ENCODE results near the gene LONP1.
A peak's percentile ranks its signal among the peaks of the same experiment; 100 is the strongest.
"Not testable (repeated sequence)": the region's sequence is repeated elsewhere in the genome, so short reads cannot be mapped to it uniquely, and the experiment has no call there.

LONP1 gene

GRCh38 chr19:5738423-5738822 is 18.5 kb upstream of the LONP1 start:
- no peak overlapping the region for H3K4me3 ChIP-seq (ENCODE audit: low read length in 2 of 2)
- no peaks in the 10 kb centered on the region for H3K4me1 ChIP-seq (ENCODE audit: control insufficient read depth, insufficient read depth, low read length)
- H3K27ac ChIP-seq (ENCODE audit: low read length), result no peak overlapping the region
- no peaks in the 10 kb centered on the region for H3K9me3 ChIP-seq (ENCODE audit: control insufficient read depth in 2 of 2, low read length in 2 of 2)
- H3K36me3 ChIP-seq (ENCODE audit: control insufficient read depth in 2 of 2, insufficient read depth in 2 of 2, low read length in 2 of 2), result no peaks in the 10 kb centered on the region
- H3K9ac ChIP-seq (ENCODE audit: low read length in 2 of 2), result no peak overlapping the region
- no peaks in the 10 kb centered on the region for H3K27me3 ChIP-seq (ENCODE audit: control insufficient read depth in 1 of 2, insufficient read depth in 2 of 2, low read length in 2 of 2)

GRCh38 chr19:5733172-5733571 is 13.2 kb upstream of the LONP1 start:
- H3K9me3 ChIP-seq (ENCODE audit: control insufficient read depth in 2 of 2, low read length in 2 of 2); H3K4me3 ChIP-seq (ENCODE audit: low read length in 2 of 2); H3K9ac ChIP-seq (ENCODE audit: low read length in 2 of 2); H3K36me3 ChIP-seq (ENCODE audit: control insufficient read depth in 2 of 2, insufficient read depth in 2 of 2, low read length in 2 of 2); H3K4me1 ChIP-seq (ENCODE audit: control insufficient read depth, insufficient read depth, low read length); H3K27me3 ChIP-seq (ENCODE audit: control insufficient read depth in 1 of 2, insufficient read depth in 2 of 2, low read length in 2 of 2); H3K27ac ChIP-seq (ENCODE audit: low read length): not testable (repeated sequence)

- Histone ChIP-seq H3K27me3 (ENCODE audit: control insufficient read depth in 1 of 2, insufficient read depth in 2 of 2, low read length in 2 of 2) (peaks cover 2% of the 10 kb centered on the region in 2 donors), H3K36me3 (ENCODE audit: control insufficient read depth in 2 of 2, insufficient read depth in 2 of 2, low read length in 2 of 2) (no peaks in the 10 kb centered on the region), H3K9ac (ENCODE audit: low read length in 2 of 2) (no peak overlapping the region), H3K9me3 (ENCODE audit: control insufficient read depth in 2 of 2, low read length in 2 of 2) (peaks cover 0 to 3% of the 10 kb centered on the region in 2 donors), H3K27ac (ENCODE audit: low read length) (no peak overlapping the region), H3K4me1 (ENCODE audit: control insufficient read depth, insufficient read depth, low read length) (no peaks in the 10 kb centered on the region), H3K4me3 (ENCODE audit: low read length in 2 of 2) (no peak overlapping the region)
These were observed 7.6 kb upstream of the LONP1 start for GRCh38 chr19:5727453-5728050.

GRCh38 chr19:5719274-5719960 is 529 bp downstream of the LONP1 start:
- H3K4me3 ChIP-seq (ENCODE audit: low read length in 2 of 2), result peak overlapping the region; percentile 97 to 98
- no peaks in the 10 kb centered on the region for H3K9me3 ChIP-seq (ENCODE audit: control insufficient read depth in 2 of 2, low read length in 2 of 2)
- no peaks in the 10 kb centered on the region for H3K27me3 ChIP-seq (ENCODE audit: control insufficient read depth in 1 of 2, insufficient read depth in 2 of 2, low read length in 2 of 2)
- H3K27ac ChIP-seq (ENCODE audit: low read length), result peak overlapping the region; percentile 90
- H3K36me3 ChIP-seq (ENCODE audit: control insufficient read depth in 2 of 2, insufficient read depth in 2 of 2, low read length in 2 of 2), result peaks cover 4 to 6% of the 10 kb centered on the region in 2 donors
- peak overlapping the region; percentile 77 to 84 for H3K9ac ChIP-seq (ENCODE audit: low read length in 2 of 2)
- peaks cover 28% of the 10 kb centered on the region for H3K4me1 ChIP-seq (ENCODE audit: control insufficient read depth, insufficient read depth, low read length)

GRCh38 chr19:5718579-5719273 is 1.2 kb downstream of the LONP1 start:
- H3K4me1 ChIP-seq (ENCODE audit: control insufficient read depth, insufficient read depth, low read length), result peaks cover 28% of the 10 kb centered on the region
- H3K9ac ChIP-seq (ENCODE audit: low read length in 2 of 2), result peak overlapping the region; percentile 77 to 84
- no peaks in the 10 kb centered on the region for H3K27me3 ChIP-seq (ENCODE audit: control insufficient read depth in 1 of 2, insufficient read depth in 2 of 2, low read length in 2 of 2)
- H3K27ac ChIP-seq (ENCODE audit: low read length), result no peak overlapping the region
- no peaks in the 10 kb centered on the region for H3K9me3 ChIP-seq (ENCODE audit: control insufficient read depth in 2 of 2, low read length in 2 of 2)
- peaks cover 6 to 10% of the 10 kb centered on the region in 2 donors for H3K36me3 ChIP-seq (ENCODE audit: control insufficient read depth in 2 of 2, insufficient read depth in 2 of 2, low read length in 2 of 2)
- H3K4me3 ChIP-seq (ENCODE audit: low read length in 2 of 2), result peak overlapping the region; percentile 97 to 98

- no peaks in the 10 kb centered on the region for H3K9me3 ChIP-seq (ENCODE audit: control insufficient read depth in 2 of 2, low read length in 2 of 2)
- H3K27me3 ChIP-seq (ENCODE audit: control insufficient read depth in 1 of 2, insufficient read depth in 2 of 2, low read length in 2 of 2), result no peaks in the 10 kb centered on the region
- H3K36me3 ChIP-seq (ENCODE audit: control insufficient read depth in 2 of 2, insufficient read depth in 2 of 2, low read length in 2 of 2), result peaks cover 11 to 14% of the 10 kb centered on the region in 2 donors
- H3K9ac ChIP-seq (ENCODE audit: low read length in 2 of 2), result peak overlapping the region in 1 of 2 donors; percentile 77
- H3K4me3 ChIP-seq (ENCODE audit: low read length in 2 of 2), result peak overlapping the region in 1 of 2 donors; percentile 97
- peaks cover 28% of the 10 kb centered on the region for H3K4me1 ChIP-seq (ENCODE audit: control insufficient read depth, insufficient read depth, low read length)
- H3K27ac ChIP-seq (ENCODE audit: low read length), result no peak overlapping the region
These were observed 1.8 kb downstream of the LONP1 start for GRCh38 chr19:5718037-5718578.

- no peak overlapping the region for H3K9ac ChIP-seq (ENCODE audit: low read length in 2 of 2)
- H3K27ac ChIP-seq (ENCODE audit: low read length), result no peak overlapping the region
- H3K4me3 ChIP-seq (ENCODE audit: low read length in 2 of 2), result no peak overlapping the region
- no peaks in the 10 kb centered on the region for H3K27me3 ChIP-seq (ENCODE audit: control insufficient read depth in 1 of 2, insufficient read depth in 2 of 2, low read length in 2 of 2)
- no peaks in the 10 kb centered on the region for H3K9me3 ChIP-seq (ENCODE audit: control insufficient read depth in 2 of 2, low read length in 2 of 2)
- H3K4me1 ChIP-seq (ENCODE audit: control insufficient read depth, insufficient read depth, low read length), result peaks cover 28% of the 10 kb centered on the region
- H3K36me3 ChIP-seq (ENCODE audit: control insufficient read depth in 2 of 2, insufficient read depth in 2 of 2, low read length in 2 of 2), result peaks cover 16 to 17% of the 10 kb centered on the region in 2 donors
These were observed 2.6 kb downstream of the LONP1 start for GRCh38 chr19:5717215-5717935.

GRCh38 chr19:5714816-5715215 is 5.1 kb downstream of the LONP1 start:
- peaks cover 30 to 34% of the 10 kb centered on the region in 2 donors for H3K36me3 ChIP-seq (ENCODE audit: control insufficient read depth in 2 of 2, insufficient read depth in 2 of 2, low read length in 2 of 2)
- no peaks in the 10 kb centered on the region for H3K9me3 ChIP-seq (ENCODE audit: control insufficient read depth in 2 of 2, low read length in 2 of 2)
- peaks cover 25% of the 10 kb centered on the region for H3K4me1 ChIP-seq (ENCODE audit: control insufficient read depth, insufficient read depth, low read length)
- no peak overlapping the region for H3K9ac ChIP-seq (ENCODE audit: low read length in 2 of 2)
- H3K4me3 ChIP-seq (ENCODE audit: low read length in 2 of 2), result no peak overlapping the region
- no peak overlapping the region for H3K27ac ChIP-seq (ENCODE audit: low read length)
- H3K27me3 ChIP-seq (ENCODE audit: control insufficient read depth in 1 of 2, insufficient read depth in 2 of 2, low read length in 2 of 2), result no peaks in the 10 kb centered on the region

GRCh38 chr19:5713228-5713627 is 6.7 kb downstream of the LONP1 start:
- Histone ChIP-seq H3K4me3 (ENCODE audit: low read length in 2 of 2) (no peak overlapping the region), H3K4me1 (ENCODE audit: control insufficient read depth, insufficient read depth, low read length) (peaks cover 10% of the 10 kb centered on the region), H3K27ac (ENCODE audit: low read length) (no peak overlapping the region), H3K27me3 (ENCODE audit: control insufficient read depth in 1 of 2, insufficient read depth in 2 of 2, low read length in 2 of 2) (no peaks in the 10 kb centered on the region), H3K9ac (ENCODE audit: low read length in 2 of 2) (no peak overlapping the region), H3K9me3 (ENCODE audit: control insufficient read depth in 2 of 2, low read length in 2 of 2) (no peaks in the 10 kb centered on the region), H3K36me3 (ENCODE audit: control insufficient read depth in 2 of 2, insufficient read depth in 2 of 2, low read length in 2 of 2) (peaks cover 30 to 36% of the 10 kb centered on the region in 2 donors)

- Histone ChIP-seq H3K36me3 (ENCODE audit: control insufficient read depth in 2 of 2, insufficient read depth in 2 of 2, low read length in 2 of 2) (peaks cover 36 to 41% of the 10 kb centered on the region in 2 donors), H3K9ac (ENCODE audit: low read length in 2 of 2) (no peak overlapping the region), H3K27me3 (ENCODE audit: control insufficient read depth in 1 of 2, insufficient read depth in 2 of 2, low read length in 2 of 2) (no peaks in the 10 kb centered on the region), H3K9me3 (ENCODE audit: control insufficient read depth in 2 of 2, low read length in 2 of 2) (no peaks in the 10 kb centered on the region), H3K27ac (ENCODE audit: low read length) (no peak overlapping the region), H3K4me1 (ENCODE audit: control insufficient read depth, insufficient read depth, low read length) (no peaks in the 10 kb centered on the region), H3K4me3 (ENCODE audit: low read length in 2 of 2) (no peak overlapping the region)
These were observed 8.2 kb downstream of the LONP1 start for GRCh38 chr19:5711713-5712161.

Measured in stomach smooth muscle (tissue), 2 donors.